Calu3 (cell line): ENCODE data around the gene LINC01488. TPM values are rescaled to one million over a fixed set of nuclear protein-coding genes. Genes with fewer than 3 reads are reported as not detected.

Experiments
- BruUV-seq: library from RNA; stranded (reverse); fragments of 400-500 nt; replicated peaks from 2 replicates; lab custom pipeline; 2021; lab: Mats Ljungman, UMichigan
- CTCF ChIA-PET: fragments of 300-600 bp; sonication (Branson Sonifier 250); formaldehyde crosslinking; loops from one replicate; lab custom pipeline; 2022; ENCODE audit warnings: antibody characterized with exemption; lab: Charles Lee
- DNase-seq: peaks from one replicate; pipeline ENCODE4 v3.0.0; 2022
- H3K27ac Mint-ChIP-seq: one replicate; pipeline ENCODE4 v1.8.0; 2022; ENCODE audit warnings: mixed read lengths; ENCODE audit not compliant: unreplicated experiment
- H3K27me3 Mint-ChIP-seq: one replicate; pipeline ENCODE4 v1.8.0; 2022; ENCODE audit warnings: mixed read lengths; ENCODE audit not compliant: unreplicated experiment
- H3K36me3 Mint-ChIP-seq: one replicate; pipeline ENCODE4 v1.8.0; 2022; ENCODE audit warnings: mild to moderate bottlenecking, moderate library complexity, mixed read lengths; ENCODE audit not compliant: insufficient read depth, unreplicated experiment
- H3K4me1 Mint-ChIP-seq: one replicate; pipeline ENCODE4 v1.8.0; 2022; ENCODE audit warnings: mild to moderate bottlenecking, low read depth, mixed read lengths; ENCODE audit not compliant: unreplicated experiment
- H3K4me3 Mint-ChIP-seq: one replicate; pipeline ENCODE4 v1.8.0; 2022; ENCODE audit warnings: mild to moderate bottlenecking, low read depth, moderate library complexity, mixed read lengths; ENCODE audit not compliant: unreplicated experiment
- H3K9me3 Mint-ChIP-seq: one replicate; pipeline ENCODE4 v1.8.0; 2022; ENCODE audit warnings: low read depth, mixed read lengths; ENCODE audit not compliant: unreplicated experiment
- intact Hi-C: fragments of 100-400 bp; cut with micrococcal nuclease; formaldehyde crosslinking; loops from one replicate; pipeline ENCODE4 v1.10.0; 2022; ENCODE audit not compliant: unreplicated experiment
- total RNA-seq: library from RNA; stranded (reverse); gene quantifications from 2 replicates; pipeline ENCODE4 v1.2.3, GENCODE V29; 2022
- TF ChIP-seq, protein P1 (sequence below): fragments of 200-600 bp; IDR thresholded peaks from one replicate; pipeline ENCODE4 v1.8.0; 2022; ENCODE audit warnings: antibody characterized with exemption; ENCODE audit not compliant: unreplicated experiment

LINC01488 gene
- total RNA-seq, 1 experiment from 2014 or later: not detected

DNA sequence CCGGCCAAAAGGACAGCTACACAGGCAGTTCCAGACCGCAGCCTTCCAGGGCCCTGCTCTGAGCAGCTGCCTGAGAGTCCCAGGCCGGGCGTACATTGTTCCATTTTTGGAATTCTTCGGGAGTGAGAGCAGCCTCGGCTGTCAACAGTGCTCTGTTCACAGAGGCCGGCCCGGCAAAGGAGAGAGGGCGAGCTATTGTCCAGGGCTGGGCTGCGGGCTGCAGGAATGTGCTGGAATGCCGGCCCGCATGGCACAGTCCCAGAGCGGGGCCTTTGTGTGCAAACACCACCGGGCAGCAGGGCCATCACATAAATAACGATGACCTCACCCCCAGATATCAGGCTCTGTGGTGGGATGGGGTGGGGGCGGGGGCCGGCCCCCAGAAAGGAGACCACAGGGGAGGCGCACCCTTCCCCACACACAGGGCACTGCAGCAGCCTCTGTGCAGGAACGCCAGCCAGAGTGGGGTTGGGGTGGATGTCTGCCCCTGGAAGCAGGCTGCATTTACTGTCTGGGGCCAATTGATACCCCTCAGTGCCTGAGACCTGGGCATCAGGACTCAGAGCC, 15.8 kb downstream of the LINC01488 start:
- intact Hi-C loops: loop anchor here (5.0 kb wide), 1 partner anchor 145 kb away; the partner anchor contains the start of gene CCND1
- H3K4me3 Mint-ChIP-seq: no peak overlapping the region
- H3K27me3 Mint-ChIP-seq: peaks cover 23% of the 10 kb centered on the region
- CTCF ChIA-PET: interaction anchor here (0.6 to 1.5 kb wide), 6 partner anchors 31 to 396 kb away, joined by 3 to 6 read pairs (median 4); no protein-coding TSS in a partner anchor
- BruUV-seq: no TSS peak
- peaks cover 18% of the 10 kb centered on the region for H3K4me1 Mint-ChIP-seq
- peak; percentile 89 for DNase-seq
- H3K27ac Mint-ChIP-seq: no peak overlapping the region
- TF ChIP-seq, protein P1, sequence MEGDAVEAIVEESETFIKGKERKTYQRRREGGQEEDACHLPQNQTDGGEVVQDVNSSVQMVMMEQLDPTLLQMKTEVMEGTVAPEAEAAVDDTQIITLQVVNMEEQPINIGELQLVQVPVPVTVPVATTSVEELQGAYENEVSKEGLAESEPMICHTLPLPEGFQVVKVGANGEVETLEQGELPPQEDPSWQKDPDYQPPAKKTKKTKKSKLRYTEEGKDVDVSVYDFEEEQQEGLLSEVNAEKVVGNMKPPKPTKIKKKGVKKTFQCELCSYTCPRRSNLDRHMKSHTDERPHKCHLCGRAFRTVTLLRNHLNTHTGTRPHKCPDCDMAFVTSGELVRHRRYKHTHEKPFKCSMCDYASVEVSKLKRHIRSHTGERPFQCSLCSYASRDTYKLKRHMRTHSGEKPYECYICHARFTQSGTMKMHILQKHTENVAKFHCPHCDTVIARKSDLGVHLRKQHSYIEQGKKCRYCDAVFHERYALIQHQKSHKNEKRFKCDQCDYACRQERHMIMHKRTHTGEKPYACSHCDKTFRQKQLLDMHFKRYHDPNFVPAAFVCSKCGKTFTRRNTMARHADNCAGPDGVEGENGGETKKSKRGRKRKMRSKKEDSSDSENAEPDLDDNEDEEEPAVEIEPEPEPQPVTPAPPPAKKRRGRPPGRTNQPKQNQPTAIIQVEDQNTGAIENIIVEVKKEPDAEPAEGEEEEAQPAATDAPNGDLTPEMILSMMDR: no peak
- H3K36me3 Mint-ChIP-seq: peaks cover 7% of the 10 kb centered on the region
- no peaks in the 10 kb centered on the region for H3K9me3 Mint-ChIP-seq

GRCh38 chr11:69498614-69499175, 17.2 kb downstream of the LINC01488 start:
- TF ChIP-seq, protein P1: no peak
- CTCF ChIA-PET: interaction anchor here (1.2 kb wide), 1 partner anchor 24 kb away, joined by 3 read pairs; no protein-coding TSS in a partner anchor
- peaks cover 18% of the 10 kb centered on the region for H3K4me1 Mint-ChIP-seq
- peaks cover 7% of the 10 kb centered on the region for H3K36me3 Mint-ChIP-seq
- no TSS peak for BruUV-seq
- no peak overlapping the region for H3K27ac Mint-ChIP-seq
- peaks cover 13% of the 10 kb centered on the region for H3K27me3 Mint-ChIP-seq
- DNase-seq: no peak
- intact Hi-C loops: loop anchor here (5.0 kb wide), 1 partner anchor 144 kb away; the partner anchor contains the start of gene CCND1
- no peaks in the 10 kb centered on the region for H3K9me3 Mint-ChIP-seq
- no peak overlapping the region for H3K4me3 Mint-ChIP-seq

DNA sequence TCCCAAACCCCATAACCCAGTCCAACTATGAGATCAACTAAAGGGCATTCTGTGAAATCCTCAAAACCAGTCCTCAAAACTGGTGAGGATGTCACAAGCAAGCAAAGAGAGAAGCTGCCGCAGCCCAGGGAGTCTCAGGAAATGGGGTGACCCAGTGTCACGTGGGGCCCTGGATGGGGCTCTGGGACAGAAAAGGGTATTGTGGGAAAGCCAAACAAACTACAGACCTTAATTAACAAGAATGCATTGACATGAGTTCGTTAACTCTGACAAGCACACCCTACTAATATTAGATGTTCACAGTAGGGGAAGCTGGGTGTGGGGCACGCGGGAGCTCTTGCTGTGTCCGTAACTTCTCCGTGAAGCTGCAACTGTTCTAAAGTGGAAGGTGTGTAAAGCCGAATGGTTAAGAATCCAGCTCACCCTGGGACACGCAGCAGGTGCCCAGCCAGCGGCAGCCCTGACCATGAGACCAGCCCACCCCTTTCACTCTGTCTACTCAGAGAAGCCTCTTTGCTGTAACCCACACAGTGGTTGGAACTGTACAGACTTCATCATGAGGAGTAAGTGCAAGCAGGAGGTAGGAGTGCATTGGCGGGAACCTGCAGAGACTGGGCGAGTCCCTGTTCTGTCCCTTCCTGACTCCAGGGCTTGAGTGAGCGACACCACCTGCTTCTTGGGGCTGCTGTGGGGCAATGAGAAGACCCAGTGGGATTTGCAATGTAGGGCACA, 17.9 kb downstream of the LINC01488 start:
- H3K4me3 Mint-ChIP-seq: no peak overlapping the region
- CTCF ChIA-PET: interaction anchor here (0.6 to 1.2 kb wide), 2 partner anchors 24 to 101 kb away, joined by 3 to 10 read pairs; no protein-coding TSS in a partner anchor
- peaks cover 18% of the 10 kb centered on the region for H3K4me1 Mint-ChIP-seq
- no peak overlapping the region for H3K27ac Mint-ChIP-seq
- TF ChIP-seq, protein P1: no peak
- intact Hi-C loops: loop anchor here (5.0 kb wide), 1 partner anchor 143 kb away; the partner anchor contains the start of gene CCND1
- DNase-seq: no peak
- peaks cover 13% of the 10 kb centered on the region for H3K27me3 Mint-ChIP-seq
- no TSS peak for BruUV-seq
- no peaks in the 10 kb centered on the region for H3K9me3 Mint-ChIP-seq
- peaks cover 7% of the 10 kb centered on the region for H3K36me3 Mint-ChIP-seq

DNA sequence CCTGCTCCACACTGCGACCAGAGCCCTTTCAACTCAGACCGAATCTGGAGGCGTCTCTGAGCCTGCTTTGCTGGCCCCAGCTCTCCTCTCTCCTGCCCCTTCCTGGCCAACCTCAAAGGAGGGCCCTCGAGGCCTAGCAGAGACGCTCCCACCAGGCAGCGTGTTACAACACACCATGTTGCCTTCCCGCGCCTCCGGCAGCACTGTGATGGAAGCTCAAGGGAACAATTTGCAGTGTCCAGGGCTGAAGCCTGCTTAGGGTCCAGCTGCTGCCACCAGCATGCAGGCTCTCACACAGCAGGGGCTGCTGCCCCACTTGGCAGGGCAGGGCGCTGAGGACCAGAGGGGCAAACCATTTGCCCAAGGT, 18.4 kb downstream of the LINC01488 start:
- BruUV-seq: no TSS peak
- H3K4me1 Mint-ChIP-seq: peaks cover 18% of the 10 kb centered on the region
- TF ChIP-seq, protein P1: no peak
- H3K36me3 Mint-ChIP-seq: peaks cover 7% of the 10 kb centered on the region
- H3K27me3 Mint-ChIP-seq: peaks cover 13% of the 10 kb centered on the region
- H3K9me3 Mint-ChIP-seq: no peaks in the 10 kb centered on the region
- CTCF ChIA-PET: interaction anchor here (0.6 to 1.2 kb wide), 2 partner anchors 25 to 101 kb away, joined by 3 to 10 read pairs; no protein-coding TSS in a partner anchor
- H3K4me3 Mint-ChIP-seq: no peak overlapping the region
- intact Hi-C loops: loop anchor here (5.0 kb wide), 1 partner anchor 142 kb away; the partner anchor contains the start of gene CCND1
- no peak overlapping the region for H3K27ac Mint-ChIP-seq
- no peak for DNase-seq
